Measurements from ENCODE around the gene DDX1. TPM values are rescaled to one million over a fixed set of nuclear protein-coding genes. Genes with fewer than 3 reads are reported as not detected.

Gene DDX1
- total RNA-seq, 1 experiment from 2014 or later: 154 TPM

DNA sequence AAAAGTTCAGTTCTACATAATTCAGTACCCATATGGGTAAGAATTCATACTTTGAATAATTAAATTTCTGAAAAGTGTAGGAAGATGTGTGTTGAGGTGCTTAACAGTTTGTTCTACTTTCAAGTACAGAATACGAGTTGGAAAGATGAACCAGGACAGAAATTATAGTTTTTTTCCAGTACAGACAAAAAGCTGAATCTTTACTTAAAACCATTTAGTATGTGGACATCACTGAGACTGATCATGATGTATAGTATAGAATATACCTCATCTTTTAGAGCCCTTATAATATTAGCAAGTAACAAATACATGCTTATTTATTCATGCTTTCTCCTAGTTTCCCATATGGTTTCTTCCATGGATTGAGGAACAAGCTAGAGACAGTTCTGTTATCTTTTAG, 10.0 kb downstream of the DDX1 start:
- TF ChIP-seq CTCF (conservative IDR thresholded peaks at IDR 0.05; ENCODE audit: low read depth, low read length) (no peak), EZH2 (IDR thresholded peaks at IDR 0.05; ENCODE audit: borderline replicate concordance, low read depth, low read length, poor library complexity, severe bottlenecking) (no peak)
- ChIA-PET CTCF (no interaction called here), POLR2A (ENCODE audit: low non-redundant PET) (no interaction called here)
- no peaks in the 10 kb centered on the region for H3K4me1 ChIP-seq (ENCODE audit: insufficient read depth, low read length, poor library complexity, severe bottlenecking)
- DNase-seq (ENCODE audit: low spot score): no peak
- no peak overlapping the region for H3K4me3 ChIP-seq (ENCODE audit: low read depth, low read length, poor library complexity, severe bottlenecking)
- intact Hi-C loops (cut with micrococcal nuclease; ENCODE audit: unreplicated experiment): no loop called here
- H3K27me3 ChIP-seq (replicated peaks; ENCODE audit: insufficient read depth, low read depth, low read length, poor library complexity): no peaks in the 10 kb centered on the region
- H3K36me3 ChIP-seq (ENCODE audit: insufficient read depth, low read length, poor library complexity, severe bottlenecking): peaks cover 98% of the 10 kb centered on the region
- no peak overlapping the region for H3K27ac ChIP-seq (ENCODE audit: low read depth, low read length, poor library complexity, severe bottlenecking)
- no peaks in the 10 kb centered on the region for H3K9me3 ChIP-seq (ENCODE audit: low read depth, low read length, poor library complexity, severe bottlenecking)
- BruUV-seq (replicated peaks): no TSS peak

- Histone ChIP-seq H3K9me3 (ENCODE audit: low read depth, low read length, poor library complexity, severe bottlenecking) (no peaks in the 10 kb centered on the region), H3K27ac (ENCODE audit: low read depth, low read length, poor library complexity, severe bottlenecking) (no peak overlapping the region), H3K4me3 (ENCODE audit: low read depth, low read length, poor library complexity, severe bottlenecking) (no peak overlapping the region), H3K27me3 (replicated peaks; ENCODE audit: insufficient read depth, low read depth, low read length, poor library complexity) (no peaks in the 10 kb centered on the region), H3K36me3 (ENCODE audit: insufficient read depth, low read length, poor library complexity, severe bottlenecking) (peaks cover 98% of the 10 kb centered on the region), H3K4me1 (ENCODE audit: insufficient read depth, low read length, poor library complexity, severe bottlenecking) (no peaks in the 10 kb centered on the region)
- POLR2A ChIA-PET (ENCODE audit: low non-redundant PET): no interaction called here
- intact Hi-C loops (cut with micrococcal nuclease; ENCODE audit: unreplicated experiment): no loop called here
- BruUV-seq (replicated peaks): no TSS peak
- CTCF ChIA-PET: no interaction called here
- DNase-seq (ENCODE audit: low spot score): no peak
- no peak for TF ChIP-seq CTCF (conservative IDR thresholded peaks at IDR 0.05; ENCODE audit: low read depth, low read length)
- no peak for TF ChIP-seq EZH2 (IDR thresholded peaks at IDR 0.05; ENCODE audit: borderline replicate concordance, low read depth, low read length, poor library complexity, severe bottlenecking)
Measured at GRCh38 chr2:15602393-15602792, 10.7 kb downstream of the DDX1 start.

DNA sequence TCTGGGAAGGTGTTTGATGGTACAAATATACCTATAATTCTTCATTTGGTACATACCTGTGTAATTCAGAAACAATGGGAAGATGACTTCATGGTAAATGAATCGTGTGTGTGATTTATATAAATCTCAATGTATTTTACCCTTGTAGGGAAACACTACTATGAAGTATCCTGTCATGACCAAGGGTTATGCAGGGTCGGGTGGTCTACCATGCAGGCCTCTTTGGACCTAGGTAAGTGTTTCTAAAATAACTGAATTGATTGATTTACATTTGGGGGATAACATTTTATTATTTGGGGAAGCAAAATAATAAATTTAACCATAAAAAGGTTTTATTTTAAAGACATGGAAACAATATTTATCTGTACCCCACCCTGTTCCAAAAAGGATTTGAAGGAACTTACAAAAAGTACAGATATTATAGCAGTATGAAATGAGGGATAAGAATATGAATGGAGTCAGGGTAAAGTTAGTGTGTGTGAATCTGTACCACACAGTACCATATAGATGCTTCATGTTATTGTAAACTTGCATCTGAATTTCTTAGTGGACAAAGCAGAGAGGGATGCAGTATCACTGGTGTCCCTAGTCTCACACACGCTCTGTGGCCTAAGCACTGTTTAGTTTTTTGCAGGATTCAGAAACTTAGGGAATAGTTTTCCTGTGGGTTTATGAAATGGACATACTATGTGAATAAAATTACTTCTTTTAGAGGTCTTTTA, 11.5 kb downstream of the DDX1 start:
- Histone ChIP-seq H3K4me1 (ENCODE audit: insufficient read depth, low read length, poor library complexity, severe bottlenecking) (no peaks in the 10 kb centered on the region), H3K27me3 (replicated peaks; ENCODE audit: insufficient read depth, low read depth, low read length, poor library complexity) (no peaks in the 10 kb centered on the region), H3K36me3 (ENCODE audit: insufficient read depth, low read length, poor library complexity, severe bottlenecking) (peaks cover 98% of the 10 kb centered on the region), H3K9me3 (ENCODE audit: low read depth, low read length, poor library complexity, severe bottlenecking) (no peaks in the 10 kb centered on the region), H3K27ac (ENCODE audit: low read depth, low read length, poor library complexity, severe bottlenecking) (no peak overlapping the region), H3K4me3 (ENCODE audit: low read depth, low read length, poor library complexity, severe bottlenecking) (no peak overlapping the region)
- ChIA-PET CTCF (no interaction called here), POLR2A (ENCODE audit: low non-redundant PET) (no interaction called here)
- TF ChIP-seq CTCF (conservative IDR thresholded peaks at IDR 0.05; ENCODE audit: low read depth, low read length) (no peak), EZH2 (IDR thresholded peaks at IDR 0.05; ENCODE audit: borderline replicate concordance, low read depth, low read length, poor library complexity, severe bottlenecking) (no peak)
- intact Hi-C loops (cut with micrococcal nuclease; ENCODE audit: unreplicated experiment): no loop called here
- no peak for DNase-seq (ENCODE audit: low spot score)
- BruUV-seq (replicated peaks): no TSS peak
